ENCODE data around the gene TRAF1.

The TRAF1 gene

GRCh38 chr9:120941046-120941770, 14.6 kb upstream of the TRAF1 start:
- DNase-seq (ENCODE audit: low read depth, low spot score): no peak
- H3K27ac ChIP-seq: peak overlapping the region; percentile 63

GRCh38 chr9:120940573-120940972, 14.0 kb upstream of the TRAF1 start:
- peak overlapping the region; percentile 63 for H3K27ac ChIP-seq
- no peak for DNase-seq (ENCODE audit: low read depth, low spot score)

GRCh38 chr9:120938851-120939250, 12.3 kb upstream of the TRAF1 start:
- DNase-seq (ENCODE audit: low read depth, low spot score): no peak
- no peak overlapping the region for H3K27ac ChIP-seq

- DNase-seq (ENCODE audit: low read depth, low spot score): no peak
- H3K27ac ChIP-seq: no peak overlapping the region
These were observed 11.0 kb upstream of the TRAF1 start for GRCh38 chr9:120937596-120937995.

- no peak overlapping the region for H3K27ac ChIP-seq
- DNase-seq (ENCODE audit: low read depth, low spot score): no peak
These were observed 10.5 kb upstream of the TRAF1 start for GRCh38 chr9:120937127-120937526.

- peak overlapping the region; percentile 82 for H3K27ac ChIP-seq
- no peak for DNase-seq (ENCODE audit: low read depth, low spot score)
These were observed 10.1 kb upstream of the TRAF1 start for GRCh38 chr9:120936764-120937122.

GRCh38 chr9:120936011-120936763, 9.6 kb upstream of the TRAF1 start:
- H3K27ac ChIP-seq: peak overlapping the region; percentile 82
- peak; percentile 51 for DNase-seq (ENCODE audit: low read depth, low spot score)

- peak overlapping the region; percentile 82 for H3K27ac ChIP-seq
- peak; percentile 94 for DNase-seq (ENCODE audit: low read depth, low spot score)
These were observed 8.8 kb upstream of the TRAF1 start for GRCh38 chr9:120935383-120935857.

- no peak for DNase-seq (ENCODE audit: low read depth, low spot score)
- peak overlapping the region; percentile 82 for H3K27ac ChIP-seq
These were observed 7.7 kb upstream of the TRAF1 start for GRCh38 chr9:120934281-120934680.

- no peak overlapping the region for H3K27ac ChIP-seq
- DNase-seq (ENCODE audit: low read depth, low spot score): no peak
These were observed 6.9 kb upstream of the TRAF1 start for GRCh38 chr9:120933310-120934055.

GRCh38 chr9:120932086-120932823, 5.7 kb upstream of the TRAF1 start:
- no peak for DNase-seq (ENCODE audit: low read depth, low spot score)
- peak overlapping the region; percentile 81 for H3K27ac ChIP-seq

- DNase-seq (ENCODE audit: low read depth, low spot score): no peak
- H3K27ac ChIP-seq: peak overlapping the region; percentile 81
These were observed 4.9 kb upstream of the TRAF1 start for GRCh38 chr9:120931231-120932085.

GRCh38 chr9:120929229-120929791, 2.7 kb upstream of the TRAF1 start:
- DNase-seq (ENCODE audit: low read depth, low spot score): no peak
- peak overlapping the region; percentile 66 for H3K27ac ChIP-seq

GRCh38 chr9:120928483-120929228, 2.1 kb upstream of the TRAF1 start:
- DNase-seq (ENCODE audit: low read depth, low spot score): no peak
- peak overlapping the region; percentile 66 for H3K27ac ChIP-seq

GRCh38 chr9:120928015-120928482, 1.5 kb upstream of the TRAF1 start:
- peak overlapping the region; percentile 66 for H3K27ac ChIP-seq
- DNase-seq (ENCODE audit: low read depth, low spot score): no peak

- no peak for DNase-seq (ENCODE audit: low read depth, low spot score)
- H3K27ac ChIP-seq: no peak overlapping the region
These were observed 846 bp upstream of the TRAF1 start for GRCh38 chr9:120927269-120928014.

Measured in epithelial cell of prostate (primary cell).